ENCODE measurements around the gene AUTS2.

DNA sequence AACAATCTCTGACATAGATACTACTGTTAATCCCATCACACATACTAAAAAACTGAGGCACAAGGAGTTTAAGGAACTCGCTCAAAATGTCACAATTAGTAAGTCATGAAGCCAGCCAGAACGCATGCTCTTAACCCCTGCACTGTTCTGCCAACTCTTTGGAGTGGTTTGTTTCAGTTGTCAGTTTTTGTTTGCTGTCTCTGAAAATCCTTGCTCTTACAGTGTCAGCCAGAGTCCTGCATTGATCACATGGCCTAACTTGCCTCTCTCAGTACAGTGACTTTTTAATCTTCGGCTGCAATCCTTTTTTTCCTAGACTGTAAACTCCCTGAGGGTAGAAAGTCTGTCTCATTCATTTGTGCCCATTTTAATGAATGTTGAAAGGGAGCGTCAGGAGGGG, 753.8 kb downstream of the AUTS2 start:
- no peak for TF ChIP-seq GATA2 (IDR thresholded peaks at IDR 0.05; ENCODE audit: low read depth, low read length)
- no peak for TF ChIP-seq GATA3 (IDR thresholded peaks at IDR 0.05; ENCODE audit: low read depth, low read length)
